SIG-M5 treated with dmso at 0.1 percent for 504 hours (cell line): ENCODE measurements around the gene STK25.

Experiments used
- DNase-seq: peaks from one replicate; lab custom pipeline; 2025; ENCODE audit not compliant: unreplicated experiment; lab: John Stamatoyannopoulos, UW

STK25 gene

DNA sequence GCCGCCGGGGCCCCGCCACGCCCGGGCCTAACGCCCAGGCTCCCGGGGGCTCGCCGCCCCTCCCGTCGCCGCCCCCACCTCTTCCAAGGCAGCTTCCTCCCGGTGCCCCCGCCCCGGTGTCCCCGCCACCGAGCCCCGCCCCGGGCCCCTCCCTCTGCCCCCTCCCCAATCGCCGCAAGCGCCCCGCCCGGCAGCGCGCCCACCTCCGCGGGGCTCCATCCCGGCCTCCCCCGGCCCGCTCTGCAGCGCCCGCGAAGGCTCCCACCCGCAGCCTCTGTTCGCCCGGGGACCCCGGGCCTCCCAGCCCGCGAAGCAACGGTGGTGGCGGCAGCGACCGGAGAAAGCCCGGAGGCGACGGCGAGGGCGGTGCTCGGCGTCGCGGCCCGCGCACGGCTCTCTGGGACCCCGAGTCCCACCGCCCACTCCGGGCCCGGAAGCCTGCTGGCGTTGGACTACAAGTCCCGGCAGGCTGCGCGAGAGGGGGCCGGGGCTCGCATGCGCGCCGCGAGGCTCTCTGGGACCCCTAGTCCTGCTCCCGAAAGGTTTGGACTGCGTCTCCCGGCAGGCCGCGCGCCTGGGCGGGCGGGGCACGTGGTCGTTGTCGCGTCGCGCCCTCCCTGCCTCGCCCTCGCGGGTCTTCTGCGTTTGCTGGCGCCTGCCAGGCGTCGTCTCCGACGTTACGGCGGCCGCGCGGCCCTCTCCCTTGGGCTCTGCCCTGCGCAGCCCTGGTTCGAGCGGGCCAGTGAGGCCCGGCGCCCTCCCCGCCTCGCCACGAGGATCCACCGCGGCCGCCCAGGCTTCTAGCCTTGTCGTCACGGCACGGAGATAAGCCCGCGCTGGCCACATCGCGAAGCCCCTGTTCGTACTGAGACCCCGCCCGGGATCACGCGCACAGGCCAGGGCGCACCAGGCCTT lies at the start of gene STK25:
Gene STK25, minus strand, starts transcription at position 345 of the 915 bp plus-strand sequence. CDS start 549 bp downstream, outside the sequence.
- DNase-seq, result peak; percentile 97

GRCh38 chr2:241556746-241557145 lies 48.4 kb upstream of the STK25 start:
- no peak for DNase-seq

DNA sequence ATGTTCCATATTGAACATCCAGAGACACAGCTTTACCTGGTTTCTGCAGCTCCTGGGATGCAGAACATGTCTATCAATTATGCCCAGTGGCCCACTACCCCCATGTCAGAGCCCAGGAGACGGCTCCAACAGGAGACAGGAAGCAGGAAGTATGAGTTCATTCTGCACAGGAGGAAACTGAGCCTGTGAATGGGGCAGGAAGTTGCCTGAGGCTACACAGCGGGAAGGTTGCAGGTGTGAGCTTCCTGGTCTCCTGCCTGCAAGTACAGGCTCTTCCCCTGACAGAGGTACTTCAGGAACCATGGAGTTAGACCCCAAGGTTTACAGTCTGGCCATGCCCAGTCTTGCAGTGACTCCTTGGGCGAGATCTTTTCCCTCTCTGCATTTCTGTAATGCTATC lies 47.3 kb upstream of the STK25 start:
- no peak for DNase-seq

DNA sequence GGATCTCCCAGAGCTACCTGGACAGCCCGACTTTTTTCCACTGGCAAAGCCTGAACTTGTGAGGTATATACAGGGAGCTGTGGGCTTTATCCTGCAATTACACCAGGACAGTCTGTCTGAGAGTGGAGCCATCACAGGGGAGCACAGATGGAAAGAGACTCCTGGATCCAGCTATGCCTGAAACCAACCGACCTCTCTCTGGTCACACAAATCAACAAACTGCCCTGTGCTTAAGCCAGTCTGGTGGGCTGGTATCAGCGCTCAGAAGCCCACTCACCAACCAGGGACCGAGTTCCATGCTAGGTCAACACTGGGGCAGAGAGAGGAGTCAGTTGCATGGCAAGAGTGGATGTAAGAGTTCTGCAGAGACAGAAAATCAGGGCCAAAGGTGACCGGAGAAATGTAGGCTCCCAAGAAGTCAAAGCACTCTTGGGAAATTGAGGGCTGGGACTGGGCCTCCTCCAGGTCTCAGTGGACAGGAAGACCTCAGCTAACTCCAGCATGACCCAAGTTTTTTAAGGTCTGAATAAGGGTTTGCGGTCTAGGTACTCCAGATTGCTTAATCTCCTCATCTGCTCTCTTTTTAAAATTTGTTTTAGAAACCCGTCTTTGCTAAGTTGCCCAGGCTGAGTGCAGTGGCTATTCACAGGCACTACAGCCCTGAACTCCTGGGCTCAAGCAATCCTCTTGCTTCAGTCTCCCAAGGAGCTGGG lies 46.4 kb upstream of the STK25 start:
- no peak for DNase-seq

GRCh38 chr2:241553981-241554380 lies 45.6 kb upstream of the STK25 start:
- no peak for DNase-seq

- DNase-seq, result no peak
Measured at GRCh38 chr2:241553512-241553830, 45.1 kb upstream of the STK25 start.

- no peak for DNase-seq
Measured at GRCh38 chr2:241551998-241552737, 43.8 kb upstream of the STK25 start.

DNA sequence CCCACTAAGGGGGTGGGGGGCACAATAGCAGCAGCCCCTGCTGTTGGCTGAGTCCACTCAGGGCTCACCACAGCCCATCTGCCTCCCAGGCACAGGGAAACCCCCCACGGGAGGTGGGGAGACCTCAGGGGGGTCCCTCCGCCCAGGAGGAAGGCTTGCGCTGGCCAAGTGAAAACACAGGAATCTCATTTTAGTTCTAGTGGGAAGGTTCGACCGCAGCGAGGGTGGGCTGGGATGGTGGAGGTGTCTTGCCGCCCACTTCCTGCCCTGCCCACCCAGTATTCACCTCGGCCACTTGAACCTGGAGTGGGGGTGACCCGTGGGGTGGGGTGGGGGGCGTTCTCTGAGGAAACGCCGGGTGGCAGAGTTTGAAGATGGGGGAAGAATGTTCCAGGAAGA lies 43.2 kb upstream of the STK25 start:
- DNase-seq, result no peak

- no peak for DNase-seq
Measured at GRCh38 chr2:241550616-241551580, 42.5 kb upstream of the STK25 start.

DNA sequence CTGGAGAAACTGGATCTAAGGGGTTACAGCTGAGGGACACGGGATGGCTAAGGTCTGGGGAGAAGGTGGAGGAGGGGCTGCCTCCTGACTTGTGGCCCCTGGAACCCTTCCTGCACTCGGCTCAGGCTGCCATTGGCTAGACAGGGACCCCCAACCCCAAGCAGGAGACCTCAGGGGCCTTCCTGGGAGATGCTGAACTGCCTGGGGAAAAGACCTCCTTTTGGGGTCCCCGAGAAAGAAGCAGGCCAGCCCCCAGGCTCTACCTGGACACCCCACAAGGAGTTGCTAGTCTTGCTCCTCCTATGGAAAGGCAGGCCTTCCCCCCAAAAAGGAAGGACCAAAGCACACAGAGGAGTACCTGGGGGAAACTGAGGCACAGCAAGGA lies 40.1 kb upstream of the STK25 start:
- no peak for DNase-seq

DNA sequence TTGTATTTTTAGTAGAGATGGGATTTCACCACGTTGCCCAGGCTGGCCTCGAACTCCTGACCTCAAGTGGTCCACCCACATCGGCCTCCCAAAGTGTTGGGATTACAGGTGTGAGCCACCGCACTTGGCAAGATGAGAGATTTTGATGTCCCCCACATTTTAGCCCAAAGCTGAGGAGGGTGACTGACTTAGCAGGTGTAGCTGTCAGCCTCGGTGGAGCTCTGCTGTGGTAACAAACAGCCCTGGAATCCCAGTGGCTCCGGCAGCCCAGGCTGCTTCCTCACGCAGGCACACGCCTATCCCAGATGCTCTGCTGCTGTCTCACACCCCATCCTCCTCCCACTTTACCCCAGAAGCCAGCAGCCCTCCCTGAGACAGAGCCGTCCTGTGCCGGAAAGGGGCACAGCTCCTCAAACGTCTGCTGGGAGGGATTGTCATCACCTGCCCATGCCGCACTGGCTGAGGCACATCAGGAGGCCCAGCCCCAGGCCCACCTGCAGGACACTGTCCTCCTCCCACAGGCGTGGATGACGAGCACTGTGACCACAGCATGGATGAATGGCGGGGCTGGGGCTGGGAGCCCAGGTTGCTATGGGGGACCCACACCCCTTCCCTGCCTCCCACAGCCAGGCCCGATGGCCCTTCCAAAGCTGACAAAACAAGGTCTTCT lies 39.5 kb upstream of the STK25 start:
- no peak for DNase-seq

DNA sequence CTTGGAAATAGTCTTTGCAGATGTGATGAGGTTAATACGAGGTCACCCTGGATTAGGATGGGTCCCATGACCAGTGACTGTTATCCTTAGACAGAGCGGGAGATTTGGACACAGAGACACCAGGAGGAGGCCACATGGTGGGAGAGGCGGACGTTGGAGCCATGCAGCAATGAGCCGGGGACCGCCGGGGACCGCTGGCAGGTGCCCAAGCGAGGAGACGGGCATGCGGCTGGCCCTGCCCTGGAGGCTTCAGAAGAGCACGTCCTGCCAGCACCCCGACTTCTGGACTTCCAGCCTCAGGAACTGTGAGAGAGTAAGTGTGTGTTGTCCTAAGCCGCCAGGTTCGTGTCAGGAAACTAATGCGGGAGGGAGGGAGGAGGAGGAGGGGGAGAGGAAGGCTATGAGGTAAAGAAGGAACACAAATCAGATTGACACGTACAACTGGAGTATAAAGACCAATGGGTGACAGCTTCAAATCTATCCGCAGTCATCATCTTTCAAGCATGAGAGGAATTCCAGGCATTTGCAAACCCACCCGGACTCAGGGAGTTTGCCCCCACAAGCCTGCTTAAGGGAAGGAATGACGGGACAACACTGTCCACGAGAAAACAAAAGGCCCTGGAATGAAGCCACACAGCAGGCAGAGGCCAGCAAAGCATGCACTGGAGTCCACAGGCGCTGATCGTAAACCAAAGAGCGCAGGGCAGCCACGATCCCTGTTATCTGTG lies 38.6 kb upstream of the STK25 start:
- DNase-seq, result no peak

DNA sequence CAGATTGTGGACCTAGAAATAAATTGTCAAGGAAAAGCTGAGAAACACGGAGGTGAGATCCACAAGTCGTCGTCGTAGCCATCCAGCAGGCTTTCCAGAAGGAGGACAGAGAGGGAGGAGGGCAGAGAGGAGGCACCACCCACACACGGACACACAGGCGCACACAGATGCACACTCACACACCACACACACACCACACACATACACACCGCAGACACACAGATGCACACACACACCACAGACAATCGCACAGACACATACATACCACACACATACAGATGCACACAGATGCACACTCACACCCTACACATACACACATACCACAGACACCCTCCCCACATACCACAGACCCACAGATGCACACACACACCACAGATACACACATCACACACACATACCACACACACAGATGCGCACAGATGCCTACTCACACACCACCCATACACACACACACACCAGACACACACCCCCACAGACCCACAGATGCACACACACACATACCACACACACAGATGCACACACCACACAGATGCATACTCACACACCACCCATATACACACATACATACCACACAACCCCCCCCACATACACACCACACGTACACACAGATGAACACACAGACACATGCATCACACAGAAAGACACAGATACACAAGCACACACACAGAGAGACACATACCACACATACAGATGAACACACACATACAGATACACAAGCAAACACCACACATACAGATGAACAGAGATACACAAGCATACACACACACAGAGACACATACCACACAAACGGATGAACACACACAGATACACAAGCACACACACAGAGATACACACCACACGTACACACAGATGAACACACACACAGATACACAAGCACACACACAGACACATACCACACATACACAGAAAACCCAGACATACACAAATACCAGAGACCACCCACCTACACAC lies 37.4 kb upstream of the STK25 start:
- DNase-seq, result no peak

- DNase-seq, result no peak
Measured at GRCh38 chr2:241545106-241545505, 36.7 kb upstream of the STK25 start.

GRCh38 chr2:241542278-241542605 lies 33.9 kb upstream of the STK25 start:
- DNase-seq, result no peak

- DNase-seq, result no peak
Measured at GRCh38 chr2:241541564-241542277, 33.3 kb upstream of the STK25 start.

GRCh38 chr2:241540771-241541561 lies 32.6 kb upstream of the STK25 start:
- peak; percentile 15 for DNase-seq
